Measurements from ENCODE around the gene FCSK. TPM values are rescaled to one million over a fixed set of nuclear protein-coding genes. Genes with fewer than 3 reads are reported as not detected.

The FCSK gene
- total RNA-seq, 4 donors from 2014 or later: 8.0 to 13.5 (median 11.1) TPM

DNA sequence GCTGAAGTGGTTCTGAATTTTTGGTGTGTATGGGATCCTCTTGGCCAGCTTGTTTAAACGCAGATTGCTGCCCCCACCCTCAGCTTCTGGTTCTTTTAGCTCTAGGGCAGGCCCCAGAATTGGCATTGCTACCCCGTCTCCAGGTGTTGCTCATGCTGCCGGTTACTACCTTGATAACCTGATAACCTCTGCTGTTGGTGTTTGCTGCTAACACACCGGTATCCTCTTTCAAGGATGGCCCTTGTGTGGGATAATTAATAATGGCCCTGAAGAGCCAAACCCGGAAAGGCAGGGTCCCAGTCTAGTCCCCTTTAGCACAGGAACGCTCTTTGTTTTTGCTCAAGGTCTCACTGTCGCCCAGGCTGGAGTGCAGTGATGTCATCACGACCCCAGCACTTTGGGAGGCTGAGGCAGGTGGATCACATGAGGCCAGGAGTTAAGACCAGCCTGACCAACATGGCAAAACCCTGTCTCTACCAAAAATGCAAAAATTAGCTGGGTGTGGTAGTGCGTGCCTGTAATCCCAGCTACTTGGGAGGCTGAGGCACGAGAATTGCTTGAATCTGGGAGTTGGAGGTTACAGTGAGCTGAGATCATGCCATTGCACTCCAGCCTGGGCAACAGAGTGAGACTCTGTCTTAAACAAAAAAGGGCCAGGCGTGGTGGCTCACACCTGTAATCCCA is 14.2 kb upstream of the FCSK start:
- Histone ChIP-seq H3K27ac (peak overlapping the region in 2 of 4 donors; percentile 84 to 85), H3K4me1 (peaks cover 28 to 37% of the 10 kb centered on the region in 2 donors), H3K4me3 (peak overlapping the region in 1 of 4 donors; percentile 75), H3K27me3 (no peaks in the 10 kb centered on the region), H3K9me3 (no peaks in the 10 kb centered on the region), H3K36me3 (no peaks in the 10 kb centered on the region)
- intact Hi-C loops (cut with DNase I; ENCODE audit: low total_unique reads) (no loop called here), in situ Hi-C loops (cut with MboI; ENCODE audit: low sequenced_read_pairs in 4 of 4) (no loop called here)
- ATAC-seq: no peak
- no peak for TF ChIP-seq POLR2A (IDR thresholded peaks at IDR 0.05)
- TF ChIP-seq, protein P1, sequence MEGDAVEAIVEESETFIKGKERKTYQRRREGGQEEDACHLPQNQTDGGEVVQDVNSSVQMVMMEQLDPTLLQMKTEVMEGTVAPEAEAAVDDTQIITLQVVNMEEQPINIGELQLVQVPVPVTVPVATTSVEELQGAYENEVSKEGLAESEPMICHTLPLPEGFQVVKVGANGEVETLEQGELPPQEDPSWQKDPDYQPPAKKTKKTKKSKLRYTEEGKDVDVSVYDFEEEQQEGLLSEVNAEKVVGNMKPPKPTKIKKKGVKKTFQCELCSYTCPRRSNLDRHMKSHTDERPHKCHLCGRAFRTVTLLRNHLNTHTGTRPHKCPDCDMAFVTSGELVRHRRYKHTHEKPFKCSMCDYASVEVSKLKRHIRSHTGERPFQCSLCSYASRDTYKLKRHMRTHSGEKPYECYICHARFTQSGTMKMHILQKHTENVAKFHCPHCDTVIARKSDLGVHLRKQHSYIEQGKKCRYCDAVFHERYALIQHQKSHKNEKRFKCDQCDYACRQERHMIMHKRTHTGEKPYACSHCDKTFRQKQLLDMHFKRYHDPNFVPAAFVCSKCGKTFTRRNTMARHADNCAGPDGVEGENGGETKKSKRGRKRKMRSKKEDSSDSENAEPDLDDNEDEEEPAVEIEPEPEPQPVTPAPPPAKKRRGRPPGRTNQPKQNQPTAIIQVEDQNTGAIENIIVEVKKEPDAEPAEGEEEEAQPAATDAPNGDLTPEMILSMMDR (IDR thresholded peaks at IDR 0.05 in 4 of 5, conservative IDR thresholded peaks at IDR 0.05 in 1 of 5): no peak
- no peak for DNase-seq

DNA sequence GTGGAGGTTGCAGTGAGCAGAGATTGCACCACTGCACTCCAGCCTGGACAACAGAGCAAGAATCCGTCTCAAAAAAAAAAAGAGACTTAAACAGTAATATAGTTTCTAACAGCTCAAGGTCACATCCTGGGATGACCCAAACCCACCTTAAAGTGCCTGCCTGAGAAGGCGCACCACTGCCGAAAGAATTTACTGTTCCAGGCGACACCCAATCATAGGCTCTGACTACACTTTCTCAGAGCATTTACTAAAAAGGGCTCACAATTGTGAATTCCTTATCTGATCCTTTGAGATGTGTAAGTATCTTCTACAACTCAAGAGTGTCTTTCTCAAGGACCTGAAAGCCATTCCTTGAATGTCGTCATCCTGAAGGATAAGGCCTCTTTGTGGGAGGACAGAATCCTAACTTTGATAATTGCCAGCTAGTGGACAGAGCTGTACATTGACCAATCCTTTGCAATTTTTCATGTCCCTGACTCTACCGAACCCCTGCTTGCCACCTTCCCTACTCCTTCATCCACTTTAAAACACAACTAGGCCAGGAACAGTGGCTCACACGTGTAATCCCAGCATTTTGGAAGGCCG is 12.9 kb upstream of the FCSK start:
- intact Hi-C loops (cut with DNase I; ENCODE audit: low total_unique reads): no loop called here
- H3K27me3 ChIP-seq: no peaks in the 10 kb centered on the region
- H3K27ac ChIP-seq: no peak overlapping the region
- no peak for DNase-seq
- no peak for ATAC-seq
- peaks cover 19 to 23% of the 10 kb centered on the region in 2 donors for H3K4me1 ChIP-seq
- TF ChIP-seq POLR2A (IDR thresholded peaks at IDR 0.05): no peak
- TF ChIP-seq, protein P1 (IDR thresholded peaks at IDR 0.05 in 4 of 5, conservative IDR thresholded peaks at IDR 0.05 in 1 of 5): no peak
- in situ Hi-C loops (cut with MboI; ENCODE audit: low sequenced_read_pairs in 4 of 4): no loop called here
- H3K4me3 ChIP-seq: no peak overlapping the region
- no peaks in the 10 kb centered on the region for H3K9me3 ChIP-seq
- H3K36me3 ChIP-seq: no peaks in the 10 kb centered on the region

DNA sequence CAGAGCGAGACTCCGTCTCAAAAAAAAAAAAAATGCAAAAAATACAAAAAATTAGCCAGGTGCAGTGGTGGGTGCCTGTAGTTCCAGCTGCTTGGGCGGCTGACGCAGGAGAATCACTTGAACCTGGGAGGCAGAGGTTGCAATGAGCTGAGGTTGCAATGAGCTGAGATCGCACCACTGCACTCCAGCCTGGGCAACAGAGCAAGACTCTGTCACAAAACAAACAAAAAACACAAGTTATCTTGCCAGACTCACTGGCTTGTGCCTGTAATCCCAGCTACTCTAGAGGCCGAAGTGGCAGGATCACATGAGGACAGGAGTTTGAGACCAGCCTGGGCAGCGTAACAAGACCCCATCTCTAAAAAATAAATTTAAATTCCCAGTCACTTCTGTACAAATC is 12.1 kb upstream of the FCSK start:
- H3K27me3 ChIP-seq: no peaks in the 10 kb centered on the region
- DNase-seq: no peak
- intact Hi-C loops (cut with DNase I; ENCODE audit: low total_unique reads) (no loop called here), in situ Hi-C loops (cut with MboI; ENCODE audit: low sequenced_read_pairs in 4 of 4) (no loop called here)
- no peaks in the 10 kb centered on the region for H3K9me3 ChIP-seq
- no peaks in the 10 kb centered on the region for H3K36me3 ChIP-seq
- H3K4me1 ChIP-seq: peaks cover 10 to 15% of the 10 kb centered on the region in 2 donors
- TF ChIP-seq, protein P1 (IDR thresholded peaks at IDR 0.05 in 4 of 5, conservative IDR thresholded peaks at IDR 0.05 in 1 of 5): no peak
- TF ChIP-seq POLR2A (IDR thresholded peaks at IDR 0.05): no peak
- ATAC-seq: no peak
- no peak overlapping the region for H3K27ac ChIP-seq
- no peak overlapping the region for H3K4me3 ChIP-seq

DNA sequence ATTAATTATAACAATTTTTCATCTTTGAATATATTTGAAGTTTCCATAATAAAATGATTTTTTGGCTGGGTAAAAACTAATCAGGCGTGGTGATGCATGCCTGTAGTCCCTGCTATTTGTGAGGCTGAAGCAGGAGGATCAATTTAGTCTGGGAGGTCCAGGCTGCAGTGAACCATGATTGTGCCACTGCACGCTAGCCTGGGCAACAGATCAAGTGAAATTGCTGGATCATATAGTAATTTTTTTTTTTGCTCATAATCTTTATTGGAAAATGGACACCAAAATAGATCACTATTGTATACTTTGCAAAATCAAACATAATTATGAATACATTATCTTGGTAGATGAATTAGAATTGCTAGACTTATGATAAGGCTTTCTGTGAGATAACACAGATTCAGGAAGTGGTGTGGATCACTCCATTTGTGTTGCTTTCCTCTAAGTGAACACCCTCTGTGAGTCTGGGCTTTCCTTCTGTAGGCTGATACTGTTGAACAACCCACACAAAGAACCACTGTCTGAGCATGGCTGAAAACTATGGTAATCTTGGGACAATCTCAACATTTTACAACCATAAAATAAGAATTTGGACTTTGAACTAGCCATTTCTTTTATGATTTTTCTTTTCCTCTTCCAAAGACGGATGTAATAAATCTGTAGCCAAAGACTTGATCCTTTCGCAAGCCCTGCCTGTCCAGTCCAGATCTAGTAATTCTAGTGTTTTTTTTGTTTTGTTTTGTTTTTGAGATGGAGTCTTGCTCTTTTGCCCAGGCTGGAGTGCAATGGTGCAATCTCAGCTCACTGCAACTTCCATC is 9.9 kb upstream of the FCSK start:
- Histone ChIP-seq H3K9me3 (no peaks in the 10 kb centered on the region), H3K4me3 (no peak overlapping the region), H3K36me3 (no peaks in the 10 kb centered on the region), H3K4me1 (peaks cover 0 to 3% of the 10 kb centered on the region in 2 donors), H3K27me3 (no peaks in the 10 kb centered on the region), H3K27ac (no peak overlapping the region)
- ATAC-seq: no peak
- intact Hi-C loops (cut with DNase I; ENCODE audit: low total_unique reads) (no loop called here), in situ Hi-C loops (cut with MboI; ENCODE audit: low sequenced_read_pairs in 4 of 4) (no loop called here)
- TF ChIP-seq POLR2A (IDR thresholded peaks at IDR 0.05): no peak
- TF ChIP-seq, protein P1 (IDR thresholded peaks at IDR 0.05 in 4 of 5, conservative IDR thresholded peaks at IDR 0.05 in 1 of 5): no peak
- no peak for DNase-seq
